Thyroid gland (tissue), 4 donors: Measurements from ENCODE around the gene KYAT1. TPM values are rescaled to one million over a fixed set of nuclear protein-coding genes. Genes with fewer than 3 reads are reported as not detected.
"Not testable (repeated sequence)": the region's sequence is repeated elsewhere in the genome, so short reads cannot be mapped to it uniquely, and the experiment has no call there.

Experiments
- DNase-seq, 2 donors: peaks; one replicate each; pipeline ENCODE4 v3.0.0-alpha.2; 2019
- H3K27ac ChIP-seq, 3 donors: fragments of 200-600 bp; sonication (generic); 1 replicate in 2 of 3; 2 replicates in 1 of 3; pipeline ENCODE4 v1.5.1; 2016 to 2019; ENCODE audit warnings: mild to moderate bottlenecking in 1 of 3, moderate library complexity in 1 of 3
- H3K27me3 ChIP-seq: fragments of 200-600 bp; sonication (generic); one replicate; pipeline ENCODE4 v1.5.1; 2019
- H3K36me3 ChIP-seq, 2 donors: fragments of 200-600 bp; sonication (generic); one replicate each; pipeline ENCODE4 v1.5.1; 2016 to 2019
- H3K4me1 ChIP-seq, 2 donors: fragments of 200-600 bp; sonication (generic); one replicate each; pipeline ENCODE4 v1.5.1; 2017 to 2019
- H3K4me3 ChIP-seq, 3 donors: fragments of 200-600 bp; sonication (generic); replicated peaks in 1 of 3; 1 replicate in 2 of 3; 2 replicates in 1 of 3; pipeline ENCODE4 v1.5.1; 2016; ENCODE audit warnings: mild to moderate bottlenecking in 1 of 3
- H3K9me3 ChIP-seq: fragments of 200-600 bp; sonication (generic); one replicate; pipeline ENCODE4 v1.5.1; 2017
- CTCF ChIP-seq, 6 experiments: fragments of 200-600 bp in 3 of 6; fragments of 450-650 bp in 3 of 6; sonication (generic) in 3 of 6; IDR thresholded peaks; one replicate each; pipeline ENCODE4 v1.5.1; 2016 to 2019; ENCODE audit warnings: antibody characterized with exemption in 6 of 6, mild to moderate bottlenecking in 2 of 6, inconsistent platforms in 1 of 6, moderate library complexity in 1 of 6
- POLR2A ChIP-seq, 2 donors: fragments of 450-650 bp; IDR thresholded peaks; one replicate each; pipeline ENCODE4 v1.6.1; 2017; ENCODE audit warnings: antibody characterized with exemption in 2 of 2, mild to moderate bottlenecking in 2 of 2, moderate library complexity in 1 of 2
- WGBS, 2 donors: methylation state at CpG; one replicate each; pipeline ENCODE4 v1.1.5; 2017; 5-methylcytosine and 5-hydroxymethylcytosine counted together
- intact Hi-C: fragments of 100-400 bp; cut with DNase I; formaldehyde crosslinking; loops from one replicate; pipeline ENCODE4 v1.15.1; 2023
- total RNA-seq, 4 donors: library from RNA; depleted of rRNA; stranded (reverse); fragments of >200 nt; gene quantifications; one replicate each; pipeline ENCODE4 v1.2.3, GENCODE V29; 2016

Gene KYAT1
- total RNA-seq, 4 donors from 2014 or later: 5.8 to 12.6 (median 12.3) TPM

GRCh38 chr9:128862401-128862851 lies 19.3 kb downstream of the KYAT1 start:
- Histone ChIP-seq H3K4me1 (peaks cover 32 to 36% of the 10 kb centered on the region in 2 donors), H3K27me3 (no peaks in the 10 kb centered on the region), H3K36me3 (no peaks in the 10 kb centered on the region), H3K4me3 (no peak overlapping the region), H3K9me3 (no peaks in the 10 kb centered on the region), H3K27ac (peak overlapping the region; percentile 50 to 78 (median 58))
- WGBS, 2 donors: 49 to 55% methylated on average over 4 to 6 of the region's 6 CpGs
- TF ChIP-seq POLR2A (IDR thresholded peaks at IDR 0.05): no peak
- no peak for TF ChIP-seq CTCF (IDR thresholded peaks at IDR 0.05)
- intact Hi-C loops: no loop called here
- peak; percentile 89 to 94 for DNase-seq

- 83 to 94% methylated on average over 5 to 6 of the region's 6 CpGs for WGBS, 2 donors
- peak overlapping the region; percentile 50 to 78 (median 58) for H3K27ac ChIP-seq
- H3K36me3 ChIP-seq: no peaks in the 10 kb centered on the region
- H3K4me1 ChIP-seq: peaks cover 32 to 36% of the 10 kb centered on the region in 2 donors
- no peak for DNase-seq
- intact Hi-C loops: no loop called here
- no peak for TF ChIP-seq POLR2A (IDR thresholded peaks at IDR 0.05)
- TF ChIP-seq CTCF (IDR thresholded peaks at IDR 0.05): no peak
- no peaks in the 10 kb centered on the region for H3K9me3 ChIP-seq
- no peak overlapping the region for H3K4me3 ChIP-seq
- H3K27me3 ChIP-seq: no peaks in the 10 kb centered on the region
Measured at GRCh38 chr9:128861501-128861900, 20.2 kb downstream of the KYAT1 start.

- no peaks in the 10 kb centered on the region for H3K36me3 ChIP-seq
- no peaks in the 10 kb centered on the region for H3K27me3 ChIP-seq
- no peak overlapping the region for H3K4me3 ChIP-seq
- H3K4me1 ChIP-seq: peaks cover 32 to 36% of the 10 kb centered on the region in 2 donors
- WGBS, 2 donors: 87 to 98% methylated on average over 5 of the region's 5 CpGs
- no peak for DNase-seq
- no peak for TF ChIP-seq CTCF (IDR thresholded peaks at IDR 0.05)
- no peak for TF ChIP-seq POLR2A (IDR thresholded peaks at IDR 0.05)
- peak overlapping the region; percentile 27 to 78 (median 40) for H3K27ac ChIP-seq
- intact Hi-C loops: no loop called here
- H3K9me3 ChIP-seq: no peaks in the 10 kb centered on the region
Measured at GRCh38 chr9:128860937-128861336, 20.8 kb downstream of the KYAT1 start.

GRCh38 chr9:128858476-128858875 lies 23.3 kb downstream of the KYAT1 start:
- H3K27me3 ChIP-seq, H3K36me3 ChIP-seq, intact Hi-C loops, H3K4me3 ChIP-seq, H3K9me3 ChIP-seq: not testable (repeated sequence)
- WGBS, 2 donors: 37 to 48% methylated on average over 7 of the region's 7 CpGs
- Histone ChIP-seq H3K27ac (peak overlapping the region; percentile 36 to 61 (median 38)), H3K4me1 (peaks cover 32 to 36% of the 10 kb centered on the region in 2 donors)
- peak; percentile 55 to 57 for DNase-seq

GRCh38 chr9:128854454-128854853 lies 27.3 kb downstream of the KYAT1 start:
- H3K36me3 ChIP-seq, H3K27me3 ChIP-seq, intact Hi-C loops, DNase-seq, H3K27ac ChIP-seq, H3K4me3 ChIP-seq, H3K9me3 ChIP-seq: not testable (repeated sequence)
- peaks cover 9 to 12% of the 10 kb centered on the region in 2 donors for H3K4me1 ChIP-seq
- WGBS, 2 donors: 90 to 96% methylated on average over 6 of the region's 6 CpGs

GRCh38 chr9:128852646-128853045 lies 29.1 kb downstream of the KYAT1 start:
- H3K9me3 ChIP-seq, H3K36me3 ChIP-seq, H3K27ac ChIP-seq, H3K4me3 ChIP-seq, H3K4me1 ChIP-seq, H3K27me3 ChIP-seq, DNase-seq: not testable (repeated sequence)
- intact Hi-C loops: loop anchor here (2.0 kb wide), 1 partner anchor 76 kb away; no protein-coding TSS in a partner anchor
- WGBS, 2 donors: 91 to 92% methylated on average over 2 of the region's 2 CpGs
